Activated gamma-delta T cell (primary cell): Measurements from ENCODE around the gene PTPRH.
"Not testable (repeated sequence)": the region's sequence is repeated elsewhere in the genome, so short reads cannot be mapped to it uniquely, and the experiment has no call there.

Source experiments
- DNase-seq: peaks from one replicate; lab custom pipeline; 2025; lab: John Stamatoyannopoulos, UW

The PTPRH gene

GRCh38 chr19:55158848-55159749 is 50.2 kb downstream of the PTPRH start:
- no peak for DNase-seq

DNA sequence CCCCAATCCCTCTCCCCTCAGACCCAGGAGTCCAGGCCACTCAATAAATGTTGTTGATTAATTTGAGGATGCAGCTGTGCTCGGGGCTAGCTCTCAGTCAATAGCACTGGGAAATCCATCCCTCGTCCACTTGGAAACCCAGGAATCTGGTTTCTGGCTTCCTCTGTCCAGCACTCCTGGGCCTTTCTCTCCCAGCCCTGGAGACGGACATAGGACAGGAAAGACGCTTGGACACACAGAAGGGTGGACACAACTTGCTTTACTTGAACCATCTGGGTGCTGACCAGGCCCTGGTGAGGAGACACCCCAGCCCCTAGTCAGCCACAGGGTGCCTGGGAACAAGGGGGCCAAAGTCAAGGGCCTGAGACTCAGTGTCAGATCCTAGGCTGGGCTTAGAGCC is 50.9 kb downstream of the PTPRH start:
- no peak for DNase-seq

DNA sequence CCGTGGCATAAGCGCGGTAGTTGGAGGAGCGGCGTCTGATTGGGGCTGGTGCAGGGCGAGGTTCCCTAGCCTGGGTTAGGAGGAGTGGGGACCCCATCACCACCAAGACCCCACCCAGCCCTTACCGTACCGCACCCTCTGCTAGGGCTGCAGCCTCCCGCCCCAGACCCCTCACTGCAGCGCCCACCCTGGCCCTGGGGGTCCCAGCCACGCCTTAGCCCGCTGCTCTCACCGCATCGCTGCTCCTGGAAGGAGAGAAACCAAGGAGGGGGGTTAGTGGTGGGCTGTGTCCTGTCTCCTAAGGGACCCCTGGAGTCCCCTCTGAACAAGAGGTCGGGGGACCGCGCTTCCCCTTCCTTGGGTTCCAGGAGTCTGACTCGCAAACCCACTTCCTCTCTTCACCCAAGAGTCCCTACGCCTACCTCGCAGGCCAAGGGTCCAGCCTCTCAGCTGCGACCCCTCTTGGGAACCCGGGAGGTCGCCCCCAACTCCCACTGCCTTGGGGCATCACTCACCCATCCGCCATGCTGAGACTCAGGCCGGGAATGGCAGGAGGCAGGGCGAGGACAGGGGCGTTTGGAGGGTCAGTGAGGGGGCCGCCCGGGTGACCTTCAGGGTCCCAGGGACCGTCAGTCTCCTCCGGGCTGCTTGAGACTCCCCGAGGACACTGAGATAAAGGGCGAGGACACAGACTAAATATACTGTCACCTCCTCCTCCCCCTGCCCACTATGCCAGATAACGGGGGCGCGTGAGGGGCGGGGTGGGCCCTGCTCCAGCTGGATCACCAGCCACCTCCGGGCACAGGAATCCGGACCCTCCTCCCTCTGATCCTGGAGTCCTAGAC is 52.0 kb downstream of the PTPRH start, which contains the start of gene TNNI3:
TNNI3 (minus strand) TSS at position 669 of the 845 bp plus-strand sequence; CDS start at position 526, 143 bp downstream.
- no peak for DNase-seq

DNA sequence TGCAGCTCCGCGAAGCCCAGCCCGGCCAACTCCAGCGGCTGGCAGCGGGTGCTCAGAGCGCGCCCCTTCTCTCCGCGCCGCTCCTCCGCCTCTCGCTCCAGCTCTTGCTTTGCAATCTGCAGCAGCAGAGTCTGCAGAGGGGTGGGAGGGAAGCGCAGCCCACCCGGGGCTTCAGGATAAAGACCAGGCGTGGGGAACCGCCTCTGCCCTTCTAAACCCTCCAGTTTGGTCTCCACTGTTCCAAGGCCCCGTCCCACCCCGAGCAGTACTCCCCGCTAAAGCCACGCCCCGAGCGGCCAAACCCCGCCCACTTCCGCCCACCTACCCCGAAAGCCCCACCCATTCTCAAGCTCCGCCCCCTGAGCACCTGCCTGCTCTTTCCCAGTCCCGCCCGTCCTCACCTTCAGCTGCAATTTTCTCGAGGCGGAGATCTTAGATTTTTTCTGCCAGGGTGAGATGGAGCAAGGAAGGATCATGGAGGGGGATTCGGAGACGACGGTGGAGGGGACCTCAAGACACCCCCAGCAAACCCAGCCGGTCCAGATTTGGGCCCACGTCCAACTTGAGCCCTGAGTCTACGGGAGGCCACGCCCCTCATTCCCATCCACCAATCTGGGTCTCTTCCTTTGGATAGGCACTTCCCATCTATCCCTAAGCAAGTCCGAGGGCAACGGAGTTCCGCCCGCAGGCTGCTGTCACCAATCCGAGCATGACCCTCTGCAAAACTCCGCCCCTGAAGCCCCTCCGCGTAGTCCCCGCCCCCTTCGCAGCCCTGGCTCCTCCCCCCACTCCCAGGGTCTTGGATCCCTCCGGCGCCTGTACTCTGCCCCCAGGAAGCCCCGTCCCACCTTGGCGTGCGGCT is 52.9 kb downstream of the PTPRH start:
- no peak for DNase-seq

- DNase-seq: not testable (repeated sequence)
Observed at GRCh38 chr19:55155784-55156183, 53.5 kb downstream of the PTPRH start.

- no peak for DNase-seq
Observed at GRCh38 chr19:55153652-55154264, 55.5 kb downstream of the PTPRH start.

DNA sequence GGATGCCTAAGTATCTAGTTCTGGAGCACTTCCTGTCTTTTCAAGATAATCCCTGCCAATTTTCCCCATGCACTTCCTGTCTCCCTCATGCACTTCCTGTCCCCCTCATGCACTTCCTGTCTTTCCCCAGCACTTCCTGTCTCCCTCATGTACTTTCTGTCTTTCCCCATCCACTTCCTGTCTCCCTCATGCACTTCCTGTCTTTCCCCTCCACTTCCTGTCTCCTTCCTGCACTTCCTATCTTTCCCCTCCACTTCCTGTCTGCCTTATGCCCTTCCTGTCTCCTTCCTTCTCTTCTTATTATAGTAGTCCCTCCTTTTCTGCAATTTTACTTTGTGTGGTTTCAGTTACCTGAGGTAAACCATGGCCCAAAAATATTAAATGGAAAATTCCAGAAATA is 57.3 kb downstream of the PTPRH start:
- no peak for DNase-seq

- no peak for DNase-seq
Observed at GRCh38 chr19:55149078-55150003, 60.0 kb downstream of the PTPRH start, which contains the start of gene TNNT1. Gene TNNT1 (minus strand): TSS chr19:55149206. CDS start chr19:55147157, 2,049 bp downstream.

DNA sequence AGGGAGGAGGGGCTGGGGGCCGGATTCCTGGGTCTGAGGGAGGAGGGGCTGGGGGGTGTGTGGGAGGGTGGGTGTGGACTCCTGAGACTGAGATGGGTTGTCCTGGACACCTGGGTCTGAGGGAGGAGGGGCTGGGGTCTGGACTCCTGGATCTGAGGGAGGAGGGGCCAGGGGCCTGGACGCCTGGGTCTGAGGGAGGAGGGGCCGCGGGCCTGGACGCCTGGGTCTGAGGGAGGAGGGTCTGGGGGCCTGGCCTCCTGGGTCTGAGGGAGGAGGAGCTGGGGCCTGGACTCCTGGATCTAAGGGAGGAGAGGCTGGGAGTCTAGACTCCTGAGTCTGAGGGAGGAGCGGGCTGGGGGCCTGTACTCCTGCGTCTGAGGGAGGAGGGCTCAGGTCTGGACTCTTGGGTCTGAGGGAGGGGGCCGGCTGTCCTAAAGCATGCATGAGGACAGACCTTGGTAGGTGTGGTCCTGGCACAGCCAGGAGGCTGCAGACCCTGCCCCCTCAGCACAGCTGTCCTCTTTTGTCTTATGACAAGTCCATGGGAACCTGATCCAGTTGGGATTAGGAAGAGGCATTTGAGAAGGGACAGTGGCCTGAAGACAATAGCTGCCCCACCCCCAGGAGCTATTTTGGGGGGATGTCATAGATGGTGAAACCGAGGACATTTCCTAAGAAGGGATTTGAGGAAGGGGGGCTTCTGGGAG is 61.6 kb downstream of the PTPRH start:
- no peak for DNase-seq

- DNase-seq: no peak
Observed at GRCh38 chr19:55146705-55147273, 62.5 kb downstream of the PTPRH start.

DNA sequence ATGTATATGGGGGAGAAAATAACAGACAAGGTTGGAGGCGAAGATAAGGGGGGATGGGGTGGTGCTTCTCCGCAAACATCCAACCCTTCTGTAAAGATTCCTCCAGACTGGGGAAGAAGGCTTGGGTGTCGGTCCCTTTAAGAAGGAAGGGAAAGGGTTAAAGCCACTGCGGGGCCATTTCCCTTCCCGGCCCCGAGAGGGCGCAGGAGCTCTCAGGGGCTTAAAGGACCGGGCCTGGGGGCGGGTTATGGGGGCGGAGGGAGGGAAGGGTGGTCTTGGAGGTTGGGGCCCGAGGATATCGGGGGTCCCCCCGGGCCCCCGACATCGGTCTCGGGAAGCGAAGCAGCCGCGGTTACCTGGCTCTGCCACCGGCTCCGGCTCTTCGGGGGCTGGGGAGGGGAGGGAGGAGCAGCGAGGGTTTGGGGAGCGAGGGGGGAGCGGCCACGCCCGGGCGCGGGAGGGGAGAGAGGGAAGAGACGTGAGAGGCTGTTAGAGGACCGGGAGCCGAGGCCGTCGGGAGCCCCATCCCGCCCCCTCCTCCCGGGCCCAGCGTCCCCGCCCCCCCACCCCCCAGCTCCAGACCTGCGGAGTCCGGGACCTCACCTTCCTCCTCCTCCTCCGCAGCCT is 63.1 kb downstream of the PTPRH start:
- DNase-seq: no peak

- DNase-seq: no peak
Observed at GRCh38 chr19:55145232-55145631, 64.1 kb downstream of the PTPRH start.

DNA sequence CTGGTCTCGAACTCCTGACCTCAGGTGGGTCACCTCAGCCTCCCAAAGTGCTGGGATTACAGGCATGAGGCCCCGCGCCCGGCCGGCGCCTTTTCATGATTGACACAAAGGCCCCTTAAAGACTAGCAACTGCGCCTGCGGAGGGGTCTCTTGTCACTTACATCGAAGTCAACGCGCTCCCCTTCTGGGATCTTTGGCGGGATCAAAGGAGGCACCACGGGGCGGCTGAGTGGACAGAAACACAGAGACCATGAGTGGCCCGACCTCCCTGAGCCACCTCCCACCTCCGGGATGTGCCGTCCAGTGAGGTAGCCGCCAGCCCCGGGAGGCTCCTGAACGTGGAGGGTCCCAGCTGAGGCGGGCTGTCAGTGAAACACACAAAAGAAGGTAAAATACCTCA is 67.6 kb downstream of the PTPRH start:
- no peak for DNase-seq

DNA sequence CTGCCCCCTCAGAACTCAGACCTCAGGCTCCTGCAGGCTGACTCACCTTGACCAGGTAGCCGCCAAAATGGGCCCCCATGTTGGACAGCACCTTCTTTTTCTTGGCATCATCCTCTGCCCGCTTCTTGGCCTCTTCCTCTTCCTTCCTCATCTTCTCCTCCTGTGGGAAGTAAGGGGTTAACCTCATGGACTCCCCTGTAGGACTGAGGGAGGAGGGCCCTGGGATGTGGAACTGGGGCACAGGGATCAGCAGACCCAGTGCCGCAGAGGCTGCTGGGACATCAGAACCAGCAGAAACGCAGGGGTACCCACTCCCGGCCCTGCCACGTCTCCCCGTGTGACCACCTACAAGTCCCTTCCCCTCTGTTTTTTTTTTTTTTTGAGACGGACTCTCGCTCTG is 71.4 kb downstream of the PTPRH start:
- no peak for DNase-seq

- DNase-seq: no peak
Observed at GRCh38 chr19:55136399-55137102, 72.8 kb downstream of the PTPRH start.

- no peak for DNase-seq
Observed at GRCh38 chr19:55134736-55135135, 74.6 kb downstream of the PTPRH start.

DNA sequence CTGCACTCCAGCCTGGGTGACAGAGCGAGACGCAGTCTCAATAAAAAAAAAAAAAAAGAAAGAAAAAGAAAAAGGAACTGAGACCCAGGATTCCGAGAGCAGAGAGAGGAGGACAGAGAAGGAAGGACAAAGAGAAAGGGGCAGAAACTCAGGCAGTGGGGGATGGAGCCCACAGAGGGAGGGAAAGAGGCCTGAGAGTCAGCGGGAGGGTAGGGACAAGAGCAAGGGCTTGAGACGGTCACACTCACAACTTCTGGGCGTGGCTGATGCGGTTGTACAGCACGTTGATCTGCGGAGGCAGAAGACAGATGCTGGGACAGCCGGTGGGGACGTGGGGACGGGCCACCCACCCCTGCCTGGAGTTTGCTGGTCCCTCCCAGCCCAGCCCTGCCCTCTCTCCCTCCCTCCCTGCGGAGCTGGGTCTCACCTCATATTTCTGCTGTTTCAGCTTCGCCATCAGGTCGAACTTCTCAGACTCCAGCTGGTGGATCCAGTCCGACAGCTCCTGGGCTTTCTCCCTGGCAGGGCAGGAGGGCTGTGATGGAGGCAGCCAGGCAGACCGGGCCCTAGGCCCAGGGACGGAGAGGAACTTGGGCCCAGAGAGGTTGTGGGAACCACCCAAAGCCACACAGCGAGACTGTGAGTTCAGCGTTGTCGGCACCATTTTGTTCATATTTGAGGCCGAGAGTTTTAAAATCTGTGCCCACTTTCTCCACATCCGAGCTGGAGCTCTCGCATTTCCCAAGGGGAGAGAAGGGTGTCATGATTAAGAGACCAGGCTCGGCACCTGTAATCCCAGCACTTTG is 75.5 kb downstream of the PTPRH start:
- no peak for DNase-seq
